ENCODE results near the gene HORMAD2.
"Not testable (repeated sequence)": the region's sequence is repeated elsewhere in the genome, so short reads cannot be mapped to it uniquely, and the experiment has no call there.

HORMAD2 gene

DNA sequence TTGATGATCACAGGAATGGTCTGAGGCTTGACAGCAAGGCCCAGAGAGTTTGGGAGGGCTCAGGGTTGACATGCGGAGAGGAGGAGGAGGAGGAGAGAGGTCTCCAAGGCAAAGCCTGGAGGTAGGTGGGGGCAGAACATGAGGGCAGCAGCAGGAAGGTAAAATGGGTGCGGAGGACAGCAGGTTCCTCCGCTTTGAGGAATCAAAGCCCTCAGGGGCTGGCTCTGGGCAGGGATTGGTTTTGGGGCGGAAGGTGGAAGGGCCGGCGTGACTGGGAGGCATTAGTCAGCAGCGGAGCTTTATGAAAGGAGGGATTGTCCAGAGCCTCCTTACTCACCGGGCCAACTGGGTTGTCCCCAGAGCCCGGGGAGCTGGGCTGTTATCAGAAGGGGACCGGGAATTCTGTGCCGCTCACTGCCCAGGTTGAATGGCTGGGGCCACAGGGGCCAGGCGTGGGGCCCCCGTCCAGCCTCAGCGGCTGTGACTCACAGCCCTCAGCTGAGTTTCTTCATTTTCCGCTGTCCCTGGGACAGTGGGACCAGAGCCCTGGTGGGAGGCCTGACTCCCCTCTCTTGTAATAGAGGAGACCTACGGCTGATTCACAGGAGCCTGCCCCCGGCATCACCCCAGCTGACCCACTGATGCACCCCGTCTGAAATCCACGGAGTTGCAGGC, 130.1 kb downstream of the HORMAD2 start:
- DNase-seq (no peak), ATAC-seq (no peak)
- Mint-ChIP-seq H3K9me3 (no peaks in the 10 kb centered on the region), H3K27ac (no peak overlapping the region), H3K4me1 (peaks cover 66% of the 10 kb centered on the region), H3K27me3 (no peaks in the 10 kb centered on the region), H3K4me3 (no peak overlapping the region)

GRCh38 chr22:30211124-30211820, 131.0 kb downstream of the HORMAD2 start:
- H3K4me1 Mint-ChIP-seq: peaks cover 72% of the 10 kb centered on the region
- no peak overlapping the region for H3K4me3 Mint-ChIP-seq
- no peaks in the 10 kb centered on the region for H3K9me3 Mint-ChIP-seq
- H3K27me3 Mint-ChIP-seq: no peaks in the 10 kb centered on the region
- DNase-seq (no peak), ATAC-seq (no peak)
- peak overlapping the region in 1 of 2 donors; percentile 27 for H3K27ac Mint-ChIP-seq

- DNase-seq (peak in 1 of 2 donors; percentile 30), ATAC-seq (peak; percentile 86)
- no peaks in the 10 kb centered on the region for H3K9me3 Mint-ChIP-seq
- H3K27ac Mint-ChIP-seq: no peak overlapping the region
- H3K27me3 Mint-ChIP-seq: no peaks in the 10 kb centered on the region
- peak overlapping the region in 1 of 2 donors; percentile 19 for H3K4me3 Mint-ChIP-seq
- H3K4me1 Mint-ChIP-seq: peaks cover 67% of the 10 kb centered on the region
These were observed 132.2 kb downstream of the HORMAD2 start for GRCh38 chr22:30212363-30212995.

DNA sequence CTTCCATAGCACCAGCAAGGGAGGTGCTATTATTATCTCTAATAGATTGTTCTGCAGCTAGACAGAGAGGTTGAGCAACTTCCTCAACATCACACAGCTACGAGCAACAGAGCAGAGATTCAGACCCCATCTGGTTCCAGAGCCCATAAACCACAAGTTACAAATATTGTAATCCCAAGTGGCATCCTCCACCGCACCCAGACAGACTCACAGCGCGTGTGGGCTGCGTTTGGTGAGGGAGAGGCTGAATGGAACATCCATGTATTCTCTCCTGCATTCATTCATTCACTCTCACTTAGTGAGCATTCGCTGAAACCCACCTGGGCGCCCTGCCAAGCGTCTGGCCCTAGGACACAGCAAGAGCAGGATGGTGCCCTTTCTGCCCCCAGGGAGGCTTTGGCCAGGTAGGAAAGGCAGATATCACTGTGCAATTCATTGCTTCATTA, 132.8 kb downstream of the HORMAD2 start:
- Mint-ChIP-seq H3K27ac (no peak overlapping the region), H3K9me3 (no peaks in the 10 kb centered on the region), H3K4me1 (peaks cover 72% of the 10 kb centered on the region), H3K27me3 (no peaks in the 10 kb centered on the region), H3K4me3 (no peak overlapping the region)
- DNase-seq: no peak
- peak; percentile 19 for ATAC-seq

- Mint-ChIP-seq H3K27me3 (no peaks in the 10 kb centered on the region), H3K4me3 (no peak overlapping the region), H3K4me1 (peaks cover 64% of the 10 kb centered on the region), H3K9me3 (no peaks in the 10 kb centered on the region), H3K27ac (peak overlapping the region in 1 of 2 donors; percentile 55)
- no peak for ATAC-seq
- DNase-seq: no peak
These were observed 134.6 kb downstream of the HORMAD2 start for GRCh38 chr22:30214703-30215407.

GRCh38 chr22:30216272-30216671, 136.0 kb downstream of the HORMAD2 start:
- H3K27me3 Mint-ChIP-seq, H3K9me3 Mint-ChIP-seq, DNase-seq, H3K4me3 Mint-ChIP-seq, H3K27ac Mint-ChIP-seq, ATAC-seq: not testable (repeated sequence)
- peaks cover 67% of the 10 kb centered on the region for H3K4me1 Mint-ChIP-seq

- no peak for ATAC-seq
- no peaks in the 10 kb centered on the region for H3K9me3 Mint-ChIP-seq
- H3K4me3 Mint-ChIP-seq: no peak overlapping the region
- DNase-seq: no peak
- peaks cover 71% of the 10 kb centered on the region for H3K4me1 Mint-ChIP-seq
- H3K27me3 Mint-ChIP-seq: no peaks in the 10 kb centered on the region
- no peak overlapping the region for H3K27ac Mint-ChIP-seq
These were observed 136.4 kb downstream of the HORMAD2 start for GRCh38 chr22:30216710-30217109.

GRCh38 chr22:30217698-30218560, 137.7 kb downstream of the HORMAD2 start:
- Mint-ChIP-seq H3K4me3 (no peak overlapping the region), H3K4me1 (peaks cover 76% of the 10 kb centered on the region), H3K27ac (peak overlapping the region in 1 of 2 donors; percentile 85), H3K27me3 (no peaks in the 10 kb centered on the region), H3K9me3 (no peaks in the 10 kb centered on the region)
- DNase-seq (no peak), ATAC-seq (no peak)

GRCh38 chr22:30219049-30219654, 138.9 kb downstream of the HORMAD2 start:
- ATAC-seq (no peak), DNase-seq (no peak)
- Mint-ChIP-seq H3K27ac (peak overlapping the region in 1 of 2 donors; percentile 84), H3K9me3 (no peaks in the 10 kb centered on the region), H3K4me1 (peaks cover 80% of the 10 kb centered on the region), H3K4me3 (no peak overlapping the region), H3K27me3 (no peaks in the 10 kb centered on the region)

DNA sequence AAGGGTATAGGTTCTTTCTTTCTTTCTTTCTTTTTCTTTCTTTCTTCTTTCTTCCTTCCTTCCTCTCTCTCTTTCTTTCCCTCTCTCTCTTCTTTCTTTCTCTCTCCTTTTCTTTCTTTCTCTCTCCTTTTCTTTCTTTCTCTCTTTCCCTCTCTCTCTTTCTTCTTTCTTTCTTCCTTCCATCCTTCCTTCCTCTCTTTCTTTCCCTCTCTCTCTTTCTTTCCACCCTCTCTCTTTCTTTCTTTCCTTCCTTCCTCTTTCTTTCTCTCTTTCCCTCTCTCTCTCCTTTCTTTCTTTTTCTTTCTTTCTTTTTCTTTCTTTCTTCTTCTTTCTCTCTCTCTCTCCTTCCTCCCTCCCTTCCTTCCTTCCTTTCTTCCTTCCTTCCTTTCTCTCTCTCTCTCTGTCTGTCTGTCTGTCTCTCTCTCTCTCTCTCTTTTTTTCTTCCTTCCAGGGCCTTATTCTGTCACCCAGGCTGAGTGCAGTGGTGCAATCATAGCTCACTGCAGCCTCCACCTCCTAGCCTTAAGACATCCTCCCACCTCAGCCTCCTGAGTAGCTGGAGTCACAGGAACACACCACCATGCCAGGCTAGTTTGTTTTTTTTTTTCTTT, 139.5 kb downstream of the HORMAD2 start:
- no peak for DNase-seq
- no peaks in the 10 kb centered on the region for H3K9me3 Mint-ChIP-seq
- H3K4me3 Mint-ChIP-seq: no peak overlapping the region
- no peaks in the 10 kb centered on the region for H3K27me3 Mint-ChIP-seq
- no peak for ATAC-seq
- peaks cover 80% of the 10 kb centered on the region for H3K4me1 Mint-ChIP-seq
- peak overlapping the region; percentile 14 to 84 for H3K27ac Mint-ChIP-seq

DNA sequence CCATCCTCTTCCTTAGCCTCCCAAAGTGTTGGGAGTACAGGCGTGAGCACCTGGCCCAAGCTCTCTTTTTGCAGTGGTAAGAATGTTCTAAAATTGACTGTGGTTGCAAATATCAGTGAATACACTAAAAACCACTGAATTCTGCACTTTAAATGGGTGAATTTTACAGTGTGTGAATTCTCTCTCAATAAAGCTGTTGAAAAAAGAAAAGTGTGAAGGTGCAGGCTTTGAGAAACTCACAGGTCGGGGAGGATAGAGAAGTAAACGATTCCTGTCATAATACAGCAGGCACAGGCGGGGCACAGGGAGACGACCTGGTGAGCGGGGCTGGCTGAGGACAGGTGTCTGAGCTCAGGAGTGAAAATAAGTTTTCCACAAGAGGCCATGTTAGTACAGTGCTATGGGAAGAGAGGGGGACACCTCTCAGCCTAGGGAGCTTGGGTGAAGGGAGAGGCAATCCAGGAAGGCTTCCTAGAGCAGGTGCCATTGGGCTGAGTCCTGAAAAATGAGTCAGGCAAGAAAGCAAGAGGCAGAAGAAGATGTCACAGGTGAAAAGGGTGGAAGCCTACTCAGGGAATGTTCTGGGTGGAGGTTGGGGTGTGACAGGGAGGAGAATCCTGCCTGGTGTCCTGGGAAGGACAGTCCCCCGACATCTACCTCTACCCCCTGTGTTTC, 140.2 kb downstream of the HORMAD2 start:
- Mint-ChIP-seq H3K4me1 (peaks cover 81% of the 10 kb centered on the region), H3K27me3 (no peaks in the 10 kb centered on the region), H3K27ac (peak overlapping the region; percentile 94 to 97)

GRCh38 chr22:30221121-30221992, 141.1 kb downstream of the HORMAD2 start:
- H3K4me1 Mint-ChIP-seq: peaks cover 83% of the 10 kb centered on the region
- ATAC-seq (peak; percentile 93), DNase-seq (peak; percentile 57 to 87)
- H3K27me3 Mint-ChIP-seq: no peaks in the 10 kb centered on the region
- H3K27ac Mint-ChIP-seq: peak overlapping the region; percentile 94 to 97
- H3K4me3 Mint-ChIP-seq: peak overlapping the region; percentile 48 to 78
- no peaks in the 10 kb centered on the region for H3K9me3 Mint-ChIP-seq

More for the DNA sequence above, 140.2 kb downstream of the HORMAD2 start:
- ATAC-seq (no peak), DNase-seq (no peak)
- H3K9me3 Mint-ChIP-seq: no peaks in the 10 kb centered on the region
- peak overlapping the region; percentile 48 to 78 for H3K4me3 Mint-ChIP-seq

- Mint-ChIP-seq H3K27ac (no peak overlapping the region), H3K4me3 (no peak overlapping the region), H3K27me3 (no peaks in the 10 kb centered on the region), H3K4me1 (peaks cover 92% of the 10 kb centered on the region), H3K9me3 (no peaks in the 10 kb centered on the region)
- DNase-seq (no peak), ATAC-seq (no peak)
These were observed 142.1 kb downstream of the HORMAD2 start for GRCh38 chr22:30222321-30222720.

All from stimulated activated naive CD8-positive, alpha-beta T cell treated with anti-CD3 and anti-CD28 coated beads, Interleukin-15, amount 100 ng/mL, for 72 hours (primary cell).